Left lung (tissue), 8 donors: ENCODE results near the gene CYP4A22. TPM values are rescaled to one million over a fixed set of nuclear protein-coding genes. Genes with fewer than 3 reads are reported as not detected.

ENCODE experiments used
- polyA plus RNA-seq, 6 donors: library from polyadenylated mRNA; unstranded; fragments of 120-200 nt; gene quantifications; one replicate each; pipeline ENCODE4 v1.2.1, GENCODE V29; 2013; ENCODE audit not compliant: insufficient read length in 6 of 6
- total RNA-seq, 2 donors: library from RNA; stranded (reverse); fragmentation: NEBNext Ultra II Directional; extraction: Animal tissue kit (Norgen Biotek cat#: 25700); gene quantifications; one replicate each; pipeline ENCODE4 v1.2.1, GENCODE V29; 2021
- donor health status: DM: no; HTN: yes; CAD: no.
- donor health status: DM: no; HTN: no; CAD: no.

CYP4A22 gene
- total and polyA plus RNA-seq, 8 donors = 0.06 to 0.14 (median 0.07) TPM; not detected in 5

Other genes starting within 250 kb of the CYP4A22 start
- gene CYP4A11, start 196.0 kb upstream of the CYP4A22 start, total RNA-seq = not detected
- gene CYP4A11, start 196.0 kb upstream of the CYP4A22 start, polyA plus RNA-seq = under 1 TPM in 5 of 6 donors, not detected in 1; 0.20 to 0.62 (median 0.59) TPM
- gene CYP4X1, start 113.8 kb upstream of the CYP4A22 start, total RNA-seq = 1 to 10 TPM; 5.2 to 8.8 TPM
- 1 to 10 TPM; 4.5 to 6.5 (median 5.6) TPM for gene CYP4X1, start 113.8 kb upstream of the CYP4A22 start, polyA plus RNA-seq
- gene CYP4Z1, start 70.2 kb upstream of the CYP4A22 start, total RNA-seq = under 1 TPM; 0.47 to 0.50 TPM
- gene CYP4Z1, start 70.2 kb upstream of the CYP4A22 start, polyA plus RNA-seq = under 1 TPM; 0.10 to 0.64 (median 0.54) TPM
- gene PDZK1IP1, start 52.6 kb downstream of the CYP4A22 start, total RNA-seq = 10 to 100 TPM; 44.9 to 54.0 TPM
- 1 to 10 TPM in 5 of 6 donors, under 1 TPM in 1; 0.88 to 1.4 (median 1.1) TPM for gene PDZK1IP1, start 52.6 kb downstream of the CYP4A22 start, polyA plus RNA-seq
- 1 to 10 TPM; 8.4 to 9.7 TPM for gene TAL1, start 94.8 kb downstream of the CYP4A22 start, total RNA-seq
- gene TAL1, start 94.8 kb downstream of the CYP4A22 start, polyA plus RNA-seq = 10 to 100 TPM in 3 of 6 donors, 1 to 10 TPM in 3; 8.6 to 13.3 (median 9.8) TPM
- 1 to 10 TPM; 3.6 to 5.3 TPM for gene STIL, start 176.7 kb downstream of the CYP4A22 start, total RNA-seq
- 10 to 100 TPM in 2 of 6 donors, 1 to 10 TPM in 4; 6.7 to 13.2 (median 9.2) TPM for gene STIL, start 176.7 kb downstream of the CYP4A22 start, polyA plus RNA-seq
- 100 to 1,000 TPM; 122 to 128 TPM for gene CMPK1, start 196.3 kb downstream of the CYP4A22 start, total RNA-seq
- gene CMPK1, start 196.3 kb downstream of the CYP4A22 start, polyA plus RNA-seq = 100 to 1,000 TPM in 1 of 6 donors, 10 to 100 TPM in 5; 76.2 to 104 (median 91.7) TPM